ENCODE results near the gene ALAD.

ALAD gene

GRCh38 chr9:113397203-113397631 lies 3.9 kb downstream of the ALAD start:
- H3K4me3 ChIP-seq (ENCODE audit: low read depth in 1 of 2, low read length in 2 of 2): no peak overlapping the region
- H3K27ac ChIP-seq (ENCODE audit: low read length): no peak overlapping the region
- no peaks in the 10 kb centered on the region for H3K27me3 ChIP-seq (ENCODE audit: low read depth, low read length)
- peaks cover 0 to 19% of the 10 kb centered on the region in 2 donors for H3K36me3 ChIP-seq (ENCODE audit: control insufficient read depth in 1 of 2, insufficient read depth in 2 of 2, low read length in 2 of 2)
- no peaks in the 10 kb centered on the region for H3K9me3 ChIP-seq (ENCODE audit: control insufficient read depth in 1 of 2, low read length in 2 of 2)
- peaks cover 14 to 16% of the 10 kb centered on the region in 2 donors for H3K4me1 ChIP-seq (ENCODE audit: control insufficient read depth in 1 of 2, insufficient read depth in 2 of 2, low read length in 2 of 2)

GRCh38 chr9:113395000-113395861 lies 5.9 kb downstream of the ALAD start:
- no peak overlapping the region for H3K27ac ChIP-seq (ENCODE audit: low read length)
- peaks cover 15 to 39% of the 10 kb centered on the region in 2 donors for H3K36me3 ChIP-seq (ENCODE audit: control insufficient read depth in 1 of 2, insufficient read depth in 2 of 2, low read length in 2 of 2)

GRCh38 chr9:113393281-113393680 lies 7.8 kb downstream of the ALAD start:
- Histone ChIP-seq H3K4me3 (ENCODE audit: low read depth in 1 of 2, low read length in 2 of 2) (no peak overlapping the region), H3K9me3 (ENCODE audit: control insufficient read depth in 1 of 2, low read length in 2 of 2) (no peaks in the 10 kb centered on the region), H3K36me3 (ENCODE audit: control insufficient read depth in 1 of 2, insufficient read depth in 2 of 2, low read length in 2 of 2) (peaks cover 29 to 58% of the 10 kb centered on the region in 2 donors), H3K27me3 (ENCODE audit: low read depth, low read length) (no peaks in the 10 kb centered on the region), H3K27ac (ENCODE audit: low read length) (no peak overlapping the region), H3K4me1 (ENCODE audit: control insufficient read depth in 1 of 2, insufficient read depth in 2 of 2, low read length in 2 of 2) (peaks cover 0 to 5% of the 10 kb centered on the region in 2 donors)

More at GRCh38 chr9:113395000-113395861, 5.9 kb downstream of the ALAD start:
- Histone ChIP-seq H3K4me3 (ENCODE audit: low read depth in 1 of 2, low read length in 2 of 2) (no peak overlapping the region), H3K27me3 (ENCODE audit: low read depth, low read length) (no peaks in the 10 kb centered on the region), H3K4me1 (ENCODE audit: control insufficient read depth in 1 of 2, insufficient read depth in 2 of 2, low read length in 2 of 2) (peaks cover 8 to 11% of the 10 kb centered on the region in 2 donors), H3K9me3 (ENCODE audit: control insufficient read depth in 1 of 2, low read length in 2 of 2) (no peaks in the 10 kb centered on the region)

- H3K4me1 ChIP-seq (ENCODE audit: control insufficient read depth in 1 of 2, insufficient read depth in 2 of 2, low read length in 2 of 2): no peaks in the 10 kb centered on the region
- H3K27ac ChIP-seq (ENCODE audit: low read length): no peak overlapping the region
- no peak overlapping the region for H3K4me3 ChIP-seq (ENCODE audit: low read depth in 1 of 2, low read length in 2 of 2)
- H3K27me3 ChIP-seq (ENCODE audit: low read depth, low read length): no peaks in the 10 kb centered on the region
- H3K9me3 ChIP-seq (ENCODE audit: control insufficient read depth in 1 of 2, low read length in 2 of 2): no peaks in the 10 kb centered on the region
- H3K36me3 ChIP-seq (ENCODE audit: control insufficient read depth in 1 of 2, insufficient read depth in 2 of 2, low read length in 2 of 2): peaks cover 38 to 72% of the 10 kb centered on the region in 2 donors
Observed at GRCh38 chr9:113391917-113392316, 9.2 kb downstream of the ALAD start.

GRCh38 chr9:113390192-113390960 lies 10.7 kb downstream of the ALAD start:
- Histone ChIP-seq H3K27ac (ENCODE audit: low read length) (no peak overlapping the region), H3K4me1 (ENCODE audit: control insufficient read depth in 1 of 2, insufficient read depth in 2 of 2, low read length in 2 of 2) (no peaks in the 10 kb centered on the region), H3K27me3 (ENCODE audit: low read depth, low read length) (no peaks in the 10 kb centered on the region), H3K36me3 (ENCODE audit: control insufficient read depth in 1 of 2, insufficient read depth in 2 of 2, low read length in 2 of 2) (peaks cover 40 to 81% of the 10 kb centered on the region in 2 donors), H3K4me3 (ENCODE audit: low read depth in 1 of 2, low read length in 2 of 2) (no peak overlapping the region), H3K9me3 (ENCODE audit: control insufficient read depth in 1 of 2, low read length in 2 of 2) (no peaks in the 10 kb centered on the region)

- no peak overlapping the region for H3K4me3 ChIP-seq (ENCODE audit: low read depth in 1 of 2, low read length in 2 of 2)
- no peaks in the 10 kb centered on the region for H3K4me1 ChIP-seq (ENCODE audit: control insufficient read depth in 1 of 2, insufficient read depth in 2 of 2, low read length in 2 of 2)
- no peak overlapping the region for H3K27ac ChIP-seq (ENCODE audit: low read length)
- H3K9me3 ChIP-seq (ENCODE audit: control insufficient read depth in 1 of 2, low read length in 2 of 2): no peaks in the 10 kb centered on the region
- no peaks in the 10 kb centered on the region for H3K27me3 ChIP-seq (ENCODE audit: low read depth, low read length)
- peaks cover 40 to 78% of the 10 kb centered on the region in 2 donors for H3K36me3 ChIP-seq (ENCODE audit: control insufficient read depth in 1 of 2, insufficient read depth in 2 of 2, low read length in 2 of 2)
Observed at GRCh38 chr9:113389451-113389850, 11.6 kb downstream of the ALAD start.

- Histone ChIP-seq H3K4me3 (ENCODE audit: low read depth in 1 of 2, low read length in 2 of 2) (no peak overlapping the region), H3K4me1 (ENCODE audit: control insufficient read depth in 1 of 2, insufficient read depth in 2 of 2, low read length in 2 of 2) (no peaks in the 10 kb centered on the region), H3K27ac (ENCODE audit: low read length) (no peak overlapping the region), H3K9me3 (ENCODE audit: control insufficient read depth in 1 of 2, low read length in 2 of 2) (no peaks in the 10 kb centered on the region), H3K27me3 (ENCODE audit: low read depth, low read length) (no peaks in the 10 kb centered on the region), H3K36me3 (ENCODE audit: control insufficient read depth in 1 of 2, insufficient read depth in 2 of 2, low read length in 2 of 2) (peaks cover 40 to 78% of the 10 kb centered on the region in 2 donors)
Observed at GRCh38 chr9:113388833-113389232, 12.3 kb downstream of the ALAD start.

GRCh38 chr9:113387560-113388230 lies 13.4 kb downstream of the ALAD start:
- Histone ChIP-seq H3K4me1 (ENCODE audit: control insufficient read depth in 1 of 2, insufficient read depth in 2 of 2, low read length in 2 of 2) (no peaks in the 10 kb centered on the region), H3K36me3 (ENCODE audit: control insufficient read depth in 1 of 2, insufficient read depth in 2 of 2, low read length in 2 of 2) (peaks cover 40 to 70% of the 10 kb centered on the region in 2 donors), H3K4me3 (ENCODE audit: low read depth in 1 of 2, low read length in 2 of 2) (no peak overlapping the region), H3K27me3 (ENCODE audit: low read depth, low read length) (no peaks in the 10 kb centered on the region), H3K27ac (ENCODE audit: low read length) (no peak overlapping the region), H3K9me3 (ENCODE audit: control insufficient read depth in 1 of 2, low read length in 2 of 2) (no peaks in the 10 kb centered on the region)

- Histone ChIP-seq H3K9me3 (ENCODE audit: control insufficient read depth in 1 of 2, low read length in 2 of 2) (no peaks in the 10 kb centered on the region), H3K27ac (ENCODE audit: low read length) (no peak overlapping the region), H3K4me1 (ENCODE audit: control insufficient read depth in 1 of 2, insufficient read depth in 2 of 2, low read length in 2 of 2) (no peaks in the 10 kb centered on the region), H3K27me3 (ENCODE audit: low read depth, low read length) (no peaks in the 10 kb centered on the region), H3K36me3 (ENCODE audit: control insufficient read depth in 1 of 2, insufficient read depth in 2 of 2, low read length in 2 of 2) (peaks cover 38 to 61% of the 10 kb centered on the region in 2 donors), H3K4me3 (ENCODE audit: low read depth in 1 of 2, low read length in 2 of 2) (no peak overlapping the region)
Observed at GRCh38 chr9:113386571-113387393, 14.3 kb downstream of the ALAD start.

- Histone ChIP-seq H3K4me3 (ENCODE audit: low read depth in 1 of 2, low read length in 2 of 2) (no peak overlapping the region), H3K9me3 (ENCODE audit: control insufficient read depth in 1 of 2, low read length in 2 of 2) (no peaks in the 10 kb centered on the region), H3K27me3 (ENCODE audit: low read depth, low read length) (no peaks in the 10 kb centered on the region), H3K4me1 (ENCODE audit: control insufficient read depth in 1 of 2, insufficient read depth in 2 of 2, low read length in 2 of 2) (peaks cover 0 to 4% of the 10 kb centered on the region in 2 donors), H3K36me3 (ENCODE audit: control insufficient read depth in 1 of 2, insufficient read depth in 2 of 2, low read length in 2 of 2) (peaks cover 3 to 13% of the 10 kb centered on the region in 2 donors), H3K27ac (ENCODE audit: low read length) (no peak overlapping the region)
Observed at GRCh38 chr9:113381909-113382411, 19.1 kb downstream of the ALAD start.
